HEK293T (cell line): ENCODE results near the gene SSUH2.
"Not testable (repeated sequence)": the region's sequence is repeated elsewhere in the genome, so short reads cannot be mapped to it uniquely, and the experiment has no call there.

Source experiments
- CTCF ChIA-PET: fragments of 350-600 bp; formaldehyde crosslinking; extraction: SDS; loops from one replicate; lab custom pipeline; 2021; ENCODE audit warnings: antibody characterized with exemption, inconsistent platforms; lab: Yijun Ruan, JAX
- POLR2A ChIA-PET: fragments of 350-600 bp; formaldehyde crosslinking; extraction: SDS; loops from one replicate; lab custom pipeline; 2020; ENCODE audit warnings: antibody characterized with exemption, inconsistent platforms; lab: Yijun Ruan, JAX
- DNase-seq: peaks from one replicate; pipeline ENCODE4 v3.0.0; 2012; ENCODE audit warnings: mixed read lengths; ENCODE audit errors: extremely low spot score
- ARNT ChIP-seq: fragments of 450-650 bp; IDR thresholded peaks from 2 replicates; pipeline ENCODE4 v1.6.1; 2017; ENCODE audit warnings: mild to moderate bottlenecking
- BHLHE40 ChIP-seq: fragments of 450-650 bp; IDR thresholded peaks from 2 replicates; pipeline ENCODE4 v1.6.1; 2016; ENCODE audit warnings: mild to moderate bottlenecking, moderate library complexity, borderline replicate concordance
- CTBP1 ChIP-seq: fragments of 450-650 bp; IDR thresholded peaks from 2 replicates; pipeline ENCODE4 v1.6.1; 2016; ENCODE audit warnings: borderline replicate concordance
- ELF4 ChIP-seq: fragments of 450-650 bp; IDR thresholded peaks from 2 replicates; pipeline ENCODE4 v1.6.1; 2017; ENCODE audit warnings: antibody characterized with exemption
- FOXA1 ChIP-seq: fragments of 450-650 bp; IDR thresholded peaks from 2 replicates; pipeline ENCODE4 v1.6.1; 2016; ENCODE audit warnings: mild to moderate bottlenecking
- FOXK2 ChIP-seq: fragments of 450-650 bp; IDR thresholded peaks from 2 replicates; pipeline ENCODE4 v1.6.1; 2016; ENCODE audit warnings: mild to moderate bottlenecking
- FOXM1 ChIP-seq: fragments of 450-650 bp; IDR thresholded peaks from 2 replicates; pipeline ENCODE4 v1.6.1; 2017; ENCODE audit warnings: mild to moderate bottlenecking, borderline replicate concordance
- HDGF ChIP-seq: fragments of 450-650 bp; IDR thresholded peaks from 2 replicates; pipeline ENCODE4 v1.6.1; 2017; ENCODE audit warnings: antibody characterized with exemption, borderline replicate concordance
- L3MBTL2 ChIP-seq: fragments of 450-650 bp; conservative IDR thresholded peaks from 2 replicates; pipeline ENCODE4 v1.6.1; 2016; ENCODE audit warnings: mild to moderate bottlenecking
- LEF1 ChIP-seq: fragments of 450-650 bp; IDR thresholded peaks from 2 replicates; pipeline ENCODE4 v1.6.1; 2017; ENCODE audit warnings: mild to moderate bottlenecking, borderline replicate concordance
- NFRKB ChIP-seq: fragments of 450-650 bp; IDR thresholded peaks from 2 replicates; pipeline ENCODE4 v1.6.1; 2016; ENCODE audit warnings: mild to moderate bottlenecking, moderate library complexity
- PKNOX1 ChIP-seq: fragments of 450-650 bp; IDR thresholded peaks from 2 replicates; pipeline ENCODE4 v1.6.1; 2016
- SP1 ChIP-seq: fragments of 450-650 bp; IDR thresholded peaks from 2 replicates; pipeline ENCODE4 v1.6.1; 2017
- SUZ12 ChIP-seq: fragments of 450-650 bp; IDR thresholded peaks from 2 replicates; pipeline ENCODE4 v1.6.1; 2016; ENCODE audit warnings: mild to moderate bottlenecking
- TARDBP ChIP-seq: fragments of 450-650 bp; IDR thresholded peaks from 2 replicates; pipeline ENCODE4 v1.6.1; 2016
- ZNF384 ChIP-seq: fragments of 450-650 bp; IDR thresholded peaks from 2 replicates; pipeline ENCODE4 v1.6.1; 2016

Gene SSUH2

GRCh38 chr3:8644748-8645390, at the start of gene SSUH2:
SSUH2 (minus strand) TSS chr3:8644798; CDS start chr3:8644758, 40 bp downstream.
- DNase-seq = no peak
- POLR2A ChIA-PET = interaction anchor here (0.9 kb wide), 1 partner anchor 13 kb away, joined by 3 read pairs; no protein-coding TSS in a partner anchor
- CTCF ChIA-PET = no interaction called here
- no peak for TF ChIP-seq NFRKB

GRCh38 chr3:8691295-8691694, 46.7 kb upstream of the SSUH2 start:
- CTCF ChIA-PET, DNase-seq, POLR2A ChIA-PET: not testable (repeated sequence)

- POLR2A ChIA-PET, DNase-seq, CTCF ChIA-PET: not testable (repeated sequence)
Measured at GRCh38 chr3:8684992-8685391, 40.4 kb upstream of the SSUH2 start.

DNA sequence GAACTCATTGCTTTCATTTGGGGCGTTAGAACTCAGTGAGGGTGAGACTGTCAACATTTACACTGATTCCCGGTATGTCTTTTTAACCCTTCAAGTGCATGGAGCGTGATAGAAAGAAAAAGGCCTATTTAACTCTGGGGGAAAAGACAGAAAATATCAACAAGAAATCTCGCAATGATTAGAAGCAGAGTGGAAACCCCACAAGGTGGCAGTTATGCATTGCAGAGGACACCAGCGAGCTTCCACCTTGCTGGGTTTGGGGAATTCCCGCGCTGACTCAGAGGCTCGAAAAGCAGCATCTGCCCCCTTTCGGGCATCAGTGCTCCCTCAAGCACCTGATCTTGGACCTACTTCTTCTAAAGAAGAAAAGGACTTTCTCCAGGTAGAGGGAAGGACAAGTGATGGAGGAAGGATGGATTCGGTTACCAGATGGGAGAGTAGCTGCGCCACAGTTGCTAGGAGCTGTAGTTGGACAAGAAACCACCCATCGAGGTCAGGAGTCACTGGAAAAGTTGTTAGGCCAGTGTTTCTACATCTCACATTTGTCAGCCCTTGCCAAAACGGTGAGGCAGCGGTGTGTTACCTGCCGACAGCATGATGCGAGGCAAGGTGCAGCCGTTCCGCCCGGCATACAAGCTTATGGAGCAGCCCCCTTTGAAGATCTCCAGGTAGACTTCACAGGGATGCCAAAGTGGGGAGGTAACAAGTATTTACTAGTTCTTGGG, 38.4 kb upstream of the SSUH2 start:
- POLR2A ChIA-PET, CTCF ChIA-PET, DNase-seq: not testable (repeated sequence)

- POLR2A ChIA-PET, CTCF ChIA-PET, DNase-seq: not testable (repeated sequence)
Measured at GRCh38 chr3:8681881-8682538, 37.4 kb upstream of the SSUH2 start.

DNA sequence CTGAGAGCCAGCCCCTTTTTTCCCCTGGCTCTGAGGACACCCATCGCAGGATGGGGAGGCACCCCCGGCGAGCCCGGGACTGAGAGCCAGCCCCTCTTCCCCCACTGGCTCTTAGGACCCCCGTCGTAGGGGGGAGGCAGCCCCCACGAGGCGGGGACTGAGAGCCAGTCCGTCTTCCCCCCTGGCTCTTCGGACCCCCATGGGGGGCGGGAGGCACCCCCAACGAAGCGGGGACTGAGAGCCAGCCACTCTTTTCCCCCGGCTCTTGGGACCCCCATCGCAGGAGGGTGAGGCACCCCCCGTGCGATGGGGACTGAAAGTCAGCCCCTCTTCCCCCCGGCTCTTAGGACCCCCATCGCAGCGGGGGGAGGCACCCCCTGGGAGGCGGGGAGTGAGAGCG, 36.8 kb upstream of the SSUH2 start:
- TF ChIP-seq SUZ12 (no peak), ARNT (no peak), ELF4 (no peak), TARDBP (no peak), LEF1 (no peak), ZNF384 (no peak), FOXA1 (no peak), L3MBTL2 (no peak), SP1 (no peak), FOXM1 (no peak), HDGF (no peak), NFRKB (no peak), PKNOX1 (no peak), FOXK2 (no peak), BHLHE40 (no peak), CTBP1 (no peak)
- DNase-seq = no peak
- ChIA-PET CTCF (no interaction called here), POLR2A (no interaction called here)

DNA sequence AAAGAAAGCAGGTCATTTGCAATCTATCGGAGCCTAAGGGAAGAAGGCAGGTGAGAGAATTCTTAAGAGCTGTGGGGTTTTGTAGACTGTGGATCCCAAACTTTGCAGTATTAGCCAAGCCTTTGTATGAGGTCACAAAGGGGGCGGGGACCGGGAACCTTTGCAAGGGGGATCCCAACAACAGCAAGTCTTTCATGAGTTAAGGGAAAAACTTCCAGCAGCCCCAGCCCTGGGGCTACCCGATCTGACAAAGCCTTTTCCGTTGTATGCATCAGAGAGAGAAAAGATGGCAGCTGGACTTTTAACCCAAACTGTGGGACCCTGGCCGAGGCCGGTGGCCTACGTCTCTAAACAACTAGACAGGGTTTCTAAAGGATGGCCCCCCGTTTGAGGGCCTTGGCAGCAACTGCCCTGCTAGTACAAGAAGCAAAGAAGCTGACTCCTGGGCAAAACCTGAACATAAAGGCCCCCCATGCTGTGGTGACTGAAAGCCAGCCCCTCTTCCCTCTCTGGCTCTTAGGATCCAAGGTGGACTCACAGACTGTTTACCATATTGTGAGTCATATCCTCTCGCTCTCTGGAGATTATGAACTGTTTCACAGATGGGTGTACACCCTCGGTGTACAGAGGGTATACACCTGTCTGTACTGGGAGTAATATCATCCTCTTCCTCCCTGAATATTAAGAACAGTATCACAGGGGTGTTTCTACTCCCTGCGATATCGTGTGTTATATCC, 35.4 kb upstream of the SSUH2 start:
- CTCF ChIA-PET, POLR2A ChIA-PET: not testable (repeated sequence)

DNA sequence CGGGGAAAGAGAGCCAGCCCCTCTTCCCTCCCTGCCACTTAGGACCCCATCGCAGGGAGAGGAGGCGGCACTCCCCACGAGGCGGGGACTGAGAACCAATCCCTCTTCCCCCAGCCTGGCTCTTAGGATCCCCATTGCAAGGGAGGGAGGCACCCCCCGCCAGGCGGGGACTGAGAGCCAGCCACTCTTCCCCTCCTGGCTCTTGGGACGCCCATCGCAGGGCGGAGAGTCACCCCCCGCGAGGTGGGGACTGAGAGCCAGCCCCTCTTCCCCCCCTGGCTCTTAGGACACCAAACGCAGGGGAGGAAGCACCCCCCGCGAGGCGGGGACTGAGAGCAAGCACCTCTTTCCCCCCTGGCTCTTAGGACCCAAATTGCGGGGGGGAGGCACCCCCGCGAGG, 34.2 kb upstream of the SSUH2 start:
- no peak for DNase-seq
- POLR2A ChIA-PET = no interaction called here
- CTCF ChIA-PET = no interaction called here
- TF ChIP-seq SUZ12 (no peak), FOXA1 (no peak), HDGF (no peak), ARNT (no peak), TARDBP (no peak), ZNF384 (no peak), CTBP1 (no peak), SP1 (no peak), PKNOX1 (no peak), FOXK2 (no peak), FOXM1 (no peak), BHLHE40 (no peak), L3MBTL2 (no peak), NFRKB (no peak)

More for the DNA sequence above, 35.4 kb upstream of the SSUH2 start:
- not testable (repeated sequence) for DNase-seq

- CTCF ChIA-PET, POLR2A ChIA-PET, DNase-seq: not testable (repeated sequence)
Measured at GRCh38 chr3:8677258-8677657, 32.7 kb upstream of the SSUH2 start.

- CTCF ChIA-PET, DNase-seq, POLR2A ChIA-PET: not testable (repeated sequence)
Measured at GRCh38 chr3:8675591-8675990, 31.0 kb upstream of the SSUH2 start.
